Right forelimb (tissue), 1 donor: ENCODE measurements around the gene GPR141.

Experiments used
- DNase-seq: peaks from one replicate; pipeline ENCODE4 v3.0.0-alpha.2; 2018

The GPR141 gene

GRCh38 chr7:37683246-37684120 lies at the start of gene GPR141:
Gene GPR141 (plus strand): TSS chr7:37683766. CDS start chr7:37740394, 56,628 bp downstream.
- no peak for DNase-seq

- no peak for DNase-seq
Observed at GRCh38 chr7:37635346-37635745, 48.2 kb upstream of the GPR141 start.

GRCh38 chr7:37642028-37642540 lies 41.5 kb upstream of the GPR141 start:
- no peak for DNase-seq

- DNase-seq, result no peak
Observed at GRCh38 chr7:37643876-37644275, 39.7 kb upstream of the GPR141 start.

GRCh38 chr7:37645282-37646050 lies 38.1 kb upstream of the GPR141 start:
- no peak for DNase-seq

GRCh38 chr7:37656913-37657530 lies 26.5 kb upstream of the GPR141 start:
- no peak for DNase-seq

- DNase-seq, result no peak
Observed at GRCh38 chr7:37657816-37658215, 25.8 kb upstream of the GPR141 start.

- no peak for DNase-seq
Observed at GRCh38 chr7:37659971-37660565, 23.5 kb upstream of the GPR141 start.

- no peak for DNase-seq
Observed at GRCh38 chr7:37660614-37661013, 23.0 kb upstream of the GPR141 start.

- no peak for DNase-seq
Observed at GRCh38 chr7:37663693-37664092, 19.9 kb upstream of the GPR141 start.

GRCh38 chr7:37665352-37666022 lies 18.1 kb upstream of the GPR141 start:
- DNase-seq, result no peak

GRCh38 chr7:37666026-37666799 lies 17.4 kb upstream of the GPR141 start:
- no peak for DNase-seq

- no peak for DNase-seq
Observed at GRCh38 chr7:37669818-37670217, 13.7 kb upstream of the GPR141 start.

GRCh38 chr7:37670436-37670835 lies 13.1 kb upstream of the GPR141 start:
- DNase-seq, result no peak

- DNase-seq, result no peak
Observed at GRCh38 chr7:37671876-37672275, 11.7 kb upstream of the GPR141 start.

- no peak for DNase-seq
Observed at GRCh38 chr7:37672926-37673325, 10.6 kb upstream of the GPR141 start.

GRCh38 chr7:37673523-37673922 lies 10.0 kb upstream of the GPR141 start:
- no peak for DNase-seq

GRCh38 chr7:37674531-37674930 lies 9.0 kb upstream of the GPR141 start:
- no peak for DNase-seq

- DNase-seq, result no peak
Observed at GRCh38 chr7:37675749-37676148, 7.8 kb upstream of the GPR141 start.

GRCh38 chr7:37684927-37685326 lies 1.4 kb downstream of the GPR141 start:
- DNase-seq, result no peak

GRCh38 chr7:37686556-37687345 lies 3.2 kb downstream of the GPR141 start:
- DNase-seq, result no peak
